Thoracic aorta (tissue), 2 donors: ENCODE data around the gene SERPINE3. TPM values are rescaled to one million over a fixed set of nuclear protein-coding genes. Genes with fewer than 3 reads are reported as not detected.

Experiments used
- ATAC-seq: fragments of 150-250 bp; one replicate; pipeline ENCODE4 v1.8.0; 2017; ENCODE audit warnings: low read depth; ENCODE audit not compliant: insufficient number of reproducible peaks, low FRiP score
- DNase-seq: peaks from one replicate; pipeline ENCODE4 v3.0.0-alpha.2; 2020; ENCODE audit warnings: low spot score
- H3K27ac ChIP-seq, 2 donors: fragments of 200-600 bp; sonication (generic); 1 replicate in 1 of 2; 2 replicates in 1 of 2; pipeline ENCODE4 v1.5.1; 2016; ENCODE audit warnings: mild to moderate bottlenecking in 2 of 2, moderate library complexity in 2 of 2
- H3K27me3 ChIP-seq: fragments of 200-600 bp; sonication (generic); replicated peaks from 2 replicates; pipeline ENCODE4 v1.6.0; 2016; ENCODE audit warnings: mild to moderate bottlenecking; ENCODE audit not compliant: insufficient read depth
- H3K36me3 ChIP-seq: fragments of 200-600 bp; sonication (generic); one replicate; pipeline ENCODE4 v1.5.1; 2016
- H3K4me1 ChIP-seq, 2 donors: fragments of 200-600 bp; sonication (generic); 1 replicate in 1 of 2; 2 replicates in 1 of 2; pipeline versions ENCODE4 v1.5.1 to v1.6.0; 2016; ENCODE audit warnings: low read depth in 2 of 2, mild to moderate bottlenecking in 1 of 2; ENCODE audit not compliant: control insufficient read depth in 1 of 2
- H3K4me3 ChIP-seq: fragments of 200-600 bp; sonication (generic); 2 replicates; pipeline ENCODE4 v1.5.1; 2016; ENCODE audit warnings: mild to moderate bottlenecking
- H3K9me3 ChIP-seq: fragments of 200-600 bp; sonication (generic); 2 replicates; pipeline ENCODE4 v1.5.1; 2016
- CTCF ChIP-seq: fragments of 200-600 bp; sonication (generic); IDR thresholded peaks from one replicate; pipeline ENCODE4 v1.5.1; 2019; ENCODE audit warnings: antibody characterized with exemption
- total RNA-seq, 2 donors: library from RNA; depleted of rRNA; stranded (reverse); fragments of >200 nt; gene quantifications; one replicate each; pipeline versions ENCODE4 v1.1.0 to v1.2.3, GENCODE V29; 2016

Gene SERPINE3
- total RNA-seq, 2 donors from 2014 or later, result 0.68 TPM; not detected in 1

DNA sequence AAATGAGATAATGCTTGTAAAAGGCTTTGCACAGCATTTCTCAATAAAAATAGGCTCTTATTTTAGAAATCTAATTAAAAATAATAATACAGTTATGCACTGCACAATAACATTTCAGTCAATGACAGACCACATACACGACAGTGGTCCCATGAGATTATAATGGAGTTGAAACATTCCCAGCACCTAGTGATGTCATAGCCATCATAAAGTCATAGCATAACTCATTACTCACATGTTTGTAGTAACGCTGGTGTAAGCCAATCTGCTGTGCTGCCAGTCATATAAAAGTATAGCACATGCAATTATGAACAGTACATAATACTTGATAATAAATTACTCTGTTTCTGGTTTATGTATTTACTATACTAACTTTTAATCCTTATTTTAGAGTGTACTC, 12.7 kb upstream of the SERPINE3 start:
- no peak for ATAC-seq
- peaks cover 4 to 8% of the 10 kb centered on the region in 2 donors for H3K4me1 ChIP-seq
- no peak overlapping the region for H3K4me3 ChIP-seq
- H3K9me3 ChIP-seq, result no peaks in the 10 kb centered on the region
- H3K27ac ChIP-seq, result no peak overlapping the region
- no peaks in the 10 kb centered on the region for H3K36me3 ChIP-seq
- no peak for DNase-seq
- H3K27me3 ChIP-seq, result no peaks in the 10 kb centered on the region
- no peak for TF ChIP-seq CTCF

- Histone ChIP-seq H3K4me1 (peaks cover 0 to 5% of the 10 kb centered on the region in 2 donors), H3K4me3 (no peak overlapping the region), H3K27ac (no peak overlapping the region), H3K36me3 (no peaks in the 10 kb centered on the region), H3K9me3 (no peaks in the 10 kb centered on the region), H3K27me3 (no peaks in the 10 kb centered on the region)
- DNase-seq, result no peak
- no peak for ATAC-seq
- no peak for TF ChIP-seq CTCF
These were observed 11.5 kb upstream of the SERPINE3 start for GRCh38 chr13:51327961-51328360.

GRCh38 chr13:51328488-51328887, 11.0 kb upstream of the SERPINE3 start:
- no peak overlapping the region for H3K27ac ChIP-seq
- TF ChIP-seq CTCF, result no peak
- H3K27me3 ChIP-seq, result no peaks in the 10 kb centered on the region
- H3K4me1 ChIP-seq, result peaks cover 0 to 5% of the 10 kb centered on the region in 2 donors
- H3K36me3 ChIP-seq, result no peaks in the 10 kb centered on the region
- ATAC-seq, result no peak
- H3K9me3 ChIP-seq, result no peaks in the 10 kb centered on the region
- no peak for DNase-seq
- no peak overlapping the region for H3K4me3 ChIP-seq

- no peaks in the 10 kb centered on the region for H3K36me3 ChIP-seq
- no peaks in the 10 kb centered on the region for H3K9me3 ChIP-seq
- TF ChIP-seq CTCF, result no peak
- ATAC-seq (no peak), DNase-seq (no peak)
- H3K27me3 ChIP-seq, result no peaks in the 10 kb centered on the region
- H3K27ac ChIP-seq, result no peak overlapping the region
- peaks cover 0 to 5% of the 10 kb centered on the region in 2 donors for H3K4me1 ChIP-seq
- H3K4me3 ChIP-seq, result no peak overlapping the region
These were observed 9.9 kb upstream of the SERPINE3 start for GRCh38 chr13:51329606-51330005.

GRCh38 chr13:51330791-51331190, 8.7 kb upstream of the SERPINE3 start:
- no peak for DNase-seq
- TF ChIP-seq CTCF, result no peak
- Histone ChIP-seq H3K36me3 (no peaks in the 10 kb centered on the region), H3K27ac (no peak overlapping the region), H3K4me1 (peaks cover 0 to 5% of the 10 kb centered on the region in 2 donors), H3K9me3 (no peaks in the 10 kb centered on the region), H3K4me3 (no peak overlapping the region), H3K27me3 (no peaks in the 10 kb centered on the region)
- ATAC-seq, result no peak
